ENCODE results near the gene CYP24A1.

CYP24A1 gene

DNA sequence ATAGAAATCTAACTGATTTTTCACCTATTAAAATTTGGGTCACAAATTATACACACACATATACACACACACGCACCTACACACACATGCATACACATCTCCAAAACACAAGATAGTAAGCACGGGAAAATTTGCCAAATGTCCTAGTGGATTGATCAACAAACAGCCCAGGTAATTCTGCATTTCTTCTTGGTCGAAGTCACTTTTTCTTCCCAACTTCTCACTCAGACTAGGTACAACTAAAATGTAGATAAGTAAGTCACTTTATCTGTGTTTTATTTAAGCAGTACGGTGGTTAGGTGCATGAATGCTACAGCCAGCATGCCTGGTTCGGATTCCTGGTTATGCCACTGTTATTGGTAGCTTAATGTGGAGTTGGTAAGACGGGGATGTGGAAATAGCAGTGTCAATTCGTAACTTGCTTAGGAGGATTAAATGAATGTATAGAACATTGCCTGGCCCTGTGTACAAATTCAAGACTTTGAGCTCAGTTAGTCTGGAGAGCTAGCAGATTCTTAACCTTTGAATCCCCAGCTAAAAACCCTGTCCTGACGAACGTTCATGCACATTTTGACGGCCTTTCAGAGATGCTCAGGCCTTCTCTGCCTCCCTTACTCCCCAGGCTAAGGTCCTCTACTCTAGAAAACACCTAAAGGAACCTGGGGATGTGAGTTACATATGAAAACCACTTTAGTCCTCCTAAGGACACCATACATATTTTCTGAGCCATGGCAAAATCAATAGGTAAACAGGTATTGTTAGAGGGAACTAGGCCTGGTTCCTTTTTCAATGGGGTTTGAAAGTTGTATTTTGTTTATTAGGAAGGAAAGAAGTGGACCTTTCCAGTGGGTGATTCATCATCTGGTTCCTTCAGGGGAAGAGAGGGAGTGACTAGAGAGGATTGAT is 50.9 kb downstream of the CYP24A1 start:
- no peak for TF ChIP-seq CTCF (IDR thresholded peaks at IDR 0.05; ENCODE audit: low read depth, low read length)
- H3K4me3 ChIP-seq (replicated peaks in 1 of 2; ENCODE audit: low read depth in 2 of 2, low read length in 2 of 2): no peak overlapping the region
- no peak for DNase-seq (ENCODE audit: low read depth in 2 of 2)

- DNase-seq (ENCODE audit: low read depth in 2 of 2): peak; percentile 47 to 76
- TF ChIP-seq CTCF (IDR thresholded peaks at IDR 0.05; ENCODE audit: low read depth, low read length): no peak
- no peak overlapping the region for H3K4me3 ChIP-seq (replicated peaks in 1 of 2; ENCODE audit: low read depth in 2 of 2, low read length in 2 of 2)
Observed at GRCh38 chr20:54122189-54122588, 51.6 kb downstream of the CYP24A1 start.

DNA sequence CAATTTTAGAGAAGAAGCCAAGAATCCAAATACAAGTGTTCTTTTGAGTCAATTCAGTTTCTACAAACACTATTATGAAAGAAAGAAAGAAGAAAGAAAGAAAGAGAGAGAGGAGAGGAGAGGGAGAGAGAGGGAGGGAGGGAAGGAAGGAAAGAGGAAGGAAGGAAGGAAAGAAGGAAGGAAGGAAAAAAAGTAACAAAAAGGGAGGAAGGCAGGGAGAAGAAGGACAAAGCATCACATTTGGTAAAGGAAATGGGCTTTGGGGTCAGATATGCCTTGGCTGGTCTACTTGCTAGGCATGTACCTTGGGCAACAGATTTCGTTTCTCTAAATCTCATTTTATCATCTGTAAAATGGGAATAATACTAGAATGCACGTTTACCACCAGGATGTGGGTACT is 54.0 kb downstream of the CYP24A1 start:
- no peak for TF ChIP-seq CTCF (IDR thresholded peaks at IDR 0.05; ENCODE audit: low read depth, low read length)
- DNase-seq (ENCODE audit: low read depth in 2 of 2): no peak
- H3K4me3 ChIP-seq (replicated peaks in 1 of 2; ENCODE audit: low read depth in 2 of 2, low read length in 2 of 2): no peak overlapping the region

DNA sequence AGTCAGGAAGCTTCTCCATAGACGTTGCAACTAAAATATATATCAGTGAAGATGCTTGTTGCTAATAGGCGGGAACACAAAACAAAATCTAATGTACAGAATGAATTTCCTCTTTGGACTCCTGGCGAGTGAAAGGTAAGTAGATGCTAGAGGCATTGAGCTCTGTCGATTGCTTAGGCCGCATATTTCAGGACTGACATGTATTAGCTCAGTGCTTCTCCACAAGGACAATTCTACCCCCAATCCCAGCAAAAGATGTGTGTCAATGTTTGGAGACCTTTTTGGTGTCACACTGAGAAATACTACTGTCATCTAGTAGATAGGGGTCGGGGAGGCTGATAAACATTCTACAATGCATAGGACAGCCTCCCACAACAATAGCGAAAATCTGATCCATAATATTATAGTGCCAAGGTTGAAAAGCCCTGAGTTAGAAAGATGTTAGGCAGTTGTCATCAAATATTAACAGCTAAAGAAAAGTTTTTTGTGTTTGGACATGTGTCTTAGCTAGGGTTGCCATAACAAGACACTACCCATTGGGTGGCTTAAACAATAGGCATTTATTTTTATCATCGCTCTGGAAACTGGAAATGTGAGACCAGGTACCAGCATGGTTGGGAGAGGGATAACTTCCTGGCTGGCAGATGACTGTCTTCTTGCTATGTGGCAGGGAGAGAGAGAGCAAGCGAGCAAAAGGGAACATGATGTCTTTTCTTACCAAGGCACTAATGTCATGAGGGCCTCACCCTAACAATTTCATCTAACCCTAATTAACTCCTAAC is 55.4 kb downstream of the CYP24A1 start:
- no peak overlapping the region for H3K4me3 ChIP-seq (replicated peaks in 1 of 2; ENCODE audit: low read depth in 2 of 2, low read length in 2 of 2)
- no peak for TF ChIP-seq CTCF (IDR thresholded peaks at IDR 0.05; ENCODE audit: low read depth, low read length)
- no peak for DNase-seq (ENCODE audit: low read depth in 2 of 2)

DNA sequence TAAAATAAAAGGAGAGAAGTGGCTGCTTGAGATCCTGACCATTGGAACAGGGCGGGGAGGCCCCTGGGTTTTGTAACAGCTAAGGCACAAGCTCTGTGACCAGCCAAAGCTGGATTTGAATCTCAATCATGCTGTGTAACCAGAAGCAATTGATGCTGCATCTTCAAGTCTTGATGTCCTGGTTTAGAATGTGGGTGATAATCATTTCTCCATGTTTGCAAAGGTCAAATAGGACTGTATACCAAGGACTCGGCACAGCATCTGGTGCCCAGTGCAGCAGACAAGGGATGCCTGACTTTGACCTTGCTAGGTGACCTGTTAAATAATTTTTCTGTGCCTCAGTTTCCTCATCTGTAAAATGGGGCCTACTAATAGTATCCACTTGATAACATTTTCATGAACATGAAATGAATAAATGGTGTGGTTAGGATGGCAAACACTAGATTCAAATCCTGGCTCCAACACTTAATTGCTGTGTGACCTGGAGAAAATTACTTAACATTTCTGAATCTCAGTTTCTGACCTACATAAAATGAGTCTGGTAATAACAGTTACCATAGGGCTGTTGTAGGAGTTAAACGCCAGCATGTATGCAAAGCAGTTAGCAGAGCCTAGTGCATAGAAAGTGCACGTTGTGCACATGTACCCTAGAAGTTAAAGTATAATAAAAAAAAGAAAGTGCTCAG is 57.1 kb downstream of the CYP24A1 start:
- no peak for TF ChIP-seq CTCF (IDR thresholded peaks at IDR 0.05; ENCODE audit: low read depth, low read length)
- no peak overlapping the region for H3K4me3 ChIP-seq (replicated peaks in 1 of 2; ENCODE audit: low read depth in 2 of 2, low read length in 2 of 2)
- DNase-seq (ENCODE audit: low read depth in 2 of 2): no peak

DNA sequence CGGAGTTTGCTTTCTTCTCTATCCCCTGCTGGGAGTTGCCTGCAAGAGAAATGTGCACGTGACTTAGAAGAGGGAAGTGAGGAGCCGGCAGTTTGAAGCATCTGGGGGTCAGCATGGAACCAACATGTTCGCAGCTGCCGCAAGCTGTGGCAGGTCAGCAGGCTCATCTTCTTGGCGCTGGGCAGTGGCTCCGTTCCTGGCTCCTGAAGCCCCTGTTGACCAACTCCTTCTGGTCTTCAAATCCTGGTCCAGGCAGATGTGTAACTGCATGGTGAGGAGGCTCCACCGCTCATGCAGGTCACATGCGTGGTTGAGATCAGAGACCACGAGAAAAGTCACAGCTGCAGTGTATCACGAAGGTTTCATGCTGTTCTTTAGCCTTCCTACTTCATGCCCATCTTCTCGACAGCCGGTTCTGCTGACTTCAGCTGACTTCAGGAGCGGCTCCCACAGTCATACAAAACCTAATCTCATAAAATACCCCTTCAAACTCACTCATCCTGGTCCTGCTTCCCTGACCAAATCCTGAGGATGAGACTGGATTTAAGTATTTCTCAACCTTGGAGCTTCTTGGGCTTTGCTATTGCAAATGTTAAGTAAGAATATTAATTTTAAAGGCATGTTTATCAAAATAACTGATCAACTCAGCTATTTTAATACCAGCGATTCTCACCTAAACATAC is 58.5 kb downstream of the CYP24A1 start:
- no peak for TF ChIP-seq CTCF (IDR thresholded peaks at IDR 0.05; ENCODE audit: low read depth, low read length)
- peak; percentile 42 to 49 for DNase-seq (ENCODE audit: low read depth in 2 of 2)
- H3K4me3 ChIP-seq (replicated peaks in 1 of 2; ENCODE audit: low read depth in 2 of 2, low read length in 2 of 2): no peak overlapping the region
